22Rv1 (cell line): ENCODE data around the gene ZNF398.

Experiments used
- CTCF ChIP-seq: fragments of 450-650 bp; IDR thresholded peaks from 2 replicates; pipeline ENCODE4 v1.5.1; 2017; ENCODE audit warnings: mild to moderate bottlenecking
- ZFX ChIP-seq: fragments of 450-650 bp; IDR thresholded peaks from 2 replicates; pipeline ENCODE4 v1.6.1; 2017; ENCODE audit warnings: antibody characterized with exemption, borderline replicate concordance

- no peak for TF ChIP-seq CTCF
- no peak for TF ChIP-seq ZFX
Observed at GRCh38 chr7:149223176-149223575, 75.9 kb downstream of the ZNF398 start.
